ENCODE measurements around the gene PREB.

PREB gene

GRCh38 chr2:27091746-27092695 lies 42.4 kb downstream of the PREB start:
- DNase-seq, result no peak
- TF ChIP-seq GATA1 (IDR thresholded peaks at IDR 0.05; ENCODE audit: low read depth, low read length) (no peak), POLR2A (IDR thresholded peaks at IDR 0.05; ENCODE audit: low read length) (no peak)

- TF ChIP-seq POLR2A (IDR thresholded peaks at IDR 0.05; ENCODE audit: low read length), result no peak
- no peak for TF ChIP-seq GATA1 (IDR thresholded peaks at IDR 0.05; ENCODE audit: low read depth, low read length)
Measured at GRCh38 chr2:27089111-27089954, 45.1 kb downstream of the PREB start.

GRCh38 chr2:27088634-27089033 lies 45.8 kb downstream of the PREB start:
- no peak for TF ChIP-seq POLR2A (IDR thresholded peaks at IDR 0.05; ENCODE audit: low read length)
- no peak for TF ChIP-seq GATA1 (IDR thresholded peaks at IDR 0.05; ENCODE audit: low read depth, low read length)
- peak; percentile 45 to 61 for DNase-seq

More at GRCh38 chr2:27089111-27089954, 45.1 kb downstream of the PREB start:
- no peak for DNase-seq

- no peak for TF ChIP-seq POLR2A (IDR thresholded peaks at IDR 0.05; ENCODE audit: low read length)
- no peak for TF ChIP-seq GATA1 (IDR thresholded peaks at IDR 0.05; ENCODE audit: low read depth, low read length)
- no peak for DNase-seq
Measured at GRCh38 chr2:27087823-27088410, 46.5 kb downstream of the PREB start.

GRCh38 chr2:27086724-27087593 lies 47.5 kb downstream of the PREB start, which contains the start of gene KHK:
Gene KHK, plus strand, starts transcription at chr2:27086772. Its CDS starts 488 bp downstream, at chr2:27087260.
- DNase-seq, result peak in 1 of 2 experiments; percentile 41

GRCh38 chr2:27086090-27086723 lies 48.2 kb downstream of the PREB start:
- TF ChIP-seq POLR2A (IDR thresholded peaks at IDR 0.05; ENCODE audit: low read length) (peak; percentile 57), GATA1 (IDR thresholded peaks at IDR 0.05; ENCODE audit: low read depth, low read length) (no peak)

More at GRCh38 chr2:27086724-27087593, 47.5 kb downstream of the PREB start, which contains the start of gene KHK:
- no peak for TF ChIP-seq POLR2A (IDR thresholded peaks at IDR 0.05; ENCODE audit: low read length)
- TF ChIP-seq GATA1 (IDR thresholded peaks at IDR 0.05; ENCODE audit: low read depth, low read length), result no peak

GRCh38 chr2:27085673-27086089 lies 48.8 kb downstream of the PREB start:
- TF ChIP-seq POLR2A (IDR thresholded peaks at IDR 0.05; ENCODE audit: low read length) (peak; percentile 50), GATA1 (IDR thresholded peaks at IDR 0.05; ENCODE audit: low read depth, low read length) (no peak)

More at GRCh38 chr2:27086090-27086723, 48.2 kb downstream of the PREB start:
- peak; percentile 95 to 97 for DNase-seq

GRCh38 chr2:27085062-27085672 lies 49.3 kb downstream of the PREB start:
- DNase-seq, result no peak
- TF ChIP-seq POLR2A (IDR thresholded peaks at IDR 0.05; ENCODE audit: low read length), result no peak
- no peak for TF ChIP-seq GATA1 (IDR thresholded peaks at IDR 0.05; ENCODE audit: low read depth, low read length)

More at GRCh38 chr2:27085673-27086089, 48.8 kb downstream of the PREB start:
- peak; percentile 76 to 78 for DNase-seq

- DNase-seq, result no peak
- TF ChIP-seq POLR2A (IDR thresholded peaks at IDR 0.05; ENCODE audit: low read length) (no peak), GATA1 (IDR thresholded peaks at IDR 0.05; ENCODE audit: low read depth, low read length) (no peak)
Measured at GRCh38 chr2:27084297-27085061, 50.0 kb downstream of the PREB start.

GRCh38 chr2:27083410-27084296 lies 50.8 kb downstream of the PREB start:
- TF ChIP-seq POLR2A (IDR thresholded peaks at IDR 0.05; ENCODE audit: low read length) (no peak), GATA1 (IDR thresholded peaks at IDR 0.05; ENCODE audit: low read depth, low read length) (no peak)
- no peak for DNase-seq

Measured in erythroblast (primary cell).